A549 treated with ZK216348 at 1 μM for 4 hours (cell line): ENCODE results near the gene NDUFS4. TPM values are rescaled to one million over a fixed set of nuclear protein-coding genes. Genes with fewer than 3 reads are reported as not detected.

ENCODE experiments used
- total RNA-seq: library from RNA; stranded (reverse); fragments of 200-300 nt; extraction: Qiagen RNA extraction; gene quantifications from 5 replicates; pipeline ENCODE4 v1.2.3, GENCODE V29; 2022; ENCODE audit warnings: low read depth

The NDUFS4 gene
- 102 to 163 TPM (median 109 TPM) in 5 replicates for total RNA-seq

GRCh38 chr5:53560506-53561191 is at the start of gene NDUFS4:
TSS of gene NDUFS4 (plus strand) at chr5:53560639. CDS start at chr5:53560663, 24 bp downstream.

Other genes starting within 250 kb of the NDUFS4 start
- 3.0 to 4.5 TPM (median 4.4 TPM) in 5 replicates for gene FST, start 80.0 kb upstream of the NDUFS4 start, total RNA-seq